NCI-H1436 (cell line): ENCODE measurements around the gene SLC5A2.
"Not testable (repeated sequence)": the region's sequence is repeated elsewhere in the genome, so short reads cannot be mapped to it uniquely, and the experiment has no call there.

ENCODE experiments used
- DNase-seq: peaks from one replicate; lab custom pipeline; 2025; lab: John Stamatoyannopoulos, UW

SLC5A2 gene

DNA sequence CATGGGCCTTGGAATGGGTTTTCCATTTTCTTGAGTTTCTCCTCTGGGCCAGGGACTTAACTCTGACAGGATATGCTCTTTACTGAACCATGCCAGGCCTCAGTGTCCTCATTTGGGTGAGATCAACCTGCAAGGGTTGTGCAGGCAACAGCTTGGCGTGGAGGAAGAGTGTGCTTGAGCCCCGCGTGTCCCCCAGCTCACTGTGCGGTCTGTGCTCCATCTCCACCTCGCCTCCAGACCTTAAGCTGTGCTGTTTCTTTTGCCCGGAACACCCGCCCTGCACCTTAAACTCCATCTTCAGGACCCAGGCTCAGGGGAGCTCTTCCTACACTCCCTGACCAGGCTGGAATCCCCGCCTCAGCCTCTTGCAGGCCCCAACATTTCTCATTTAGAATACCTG lies 15.6 kb downstream of the SLC5A2 start:
- DNase-seq = no peak

DNA sequence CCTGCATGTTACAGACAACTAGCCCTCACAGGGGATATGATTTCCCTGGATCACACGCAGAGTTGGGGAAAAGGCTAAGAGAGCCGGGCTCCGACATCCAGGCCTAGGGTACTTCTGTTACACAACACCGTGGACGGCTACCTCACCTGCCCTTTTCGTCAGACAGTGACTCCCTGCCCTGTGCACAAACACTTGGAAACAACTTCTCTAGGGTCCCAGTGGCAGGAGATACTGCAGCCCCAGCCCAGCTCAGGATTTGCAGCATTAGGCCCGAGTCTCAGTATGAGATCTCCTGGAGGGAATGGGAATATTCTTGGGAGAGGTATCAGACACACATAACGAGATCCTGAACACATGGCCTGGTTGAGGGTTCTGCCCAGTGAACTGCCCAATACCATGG lies 17.0 kb downstream of the SLC5A2 start:
- DNase-seq = no peak

DNA sequence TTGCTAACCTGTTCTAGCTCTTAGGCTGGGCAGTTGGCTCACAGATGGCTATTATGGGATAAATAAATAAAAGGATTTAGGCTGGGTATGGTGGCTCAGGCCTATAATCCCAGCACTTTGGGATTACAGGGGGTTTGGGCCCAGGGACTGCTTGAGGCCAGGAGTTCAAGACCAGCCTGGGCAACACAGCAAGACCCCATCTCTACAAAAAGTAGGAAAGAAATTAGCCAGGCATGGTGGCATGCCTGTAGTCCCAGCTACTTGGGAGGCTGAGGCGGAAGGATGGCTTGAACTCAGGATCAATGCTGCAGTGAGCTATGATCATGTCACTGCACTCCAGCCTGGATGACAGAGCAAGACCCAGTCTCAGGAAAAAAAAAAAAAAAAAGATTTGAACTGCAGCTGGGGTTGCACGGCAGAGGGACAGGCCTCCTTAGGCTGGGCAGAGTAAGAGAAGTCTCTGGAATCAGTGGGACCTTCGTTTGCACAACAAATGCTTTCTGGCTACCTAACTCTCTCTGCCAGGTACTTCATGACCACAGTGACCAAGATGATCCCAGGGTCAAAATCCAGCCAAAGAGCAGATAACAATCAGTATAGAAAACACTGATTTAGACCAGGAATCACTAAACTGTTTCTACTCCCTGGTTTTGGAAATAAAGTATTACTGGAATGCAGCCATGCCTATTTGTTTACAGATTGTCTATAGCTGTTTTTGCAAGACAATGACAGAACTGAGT lies 18.5 kb downstream of the SLC5A2 start:
- no peak for DNase-seq

DNA sequence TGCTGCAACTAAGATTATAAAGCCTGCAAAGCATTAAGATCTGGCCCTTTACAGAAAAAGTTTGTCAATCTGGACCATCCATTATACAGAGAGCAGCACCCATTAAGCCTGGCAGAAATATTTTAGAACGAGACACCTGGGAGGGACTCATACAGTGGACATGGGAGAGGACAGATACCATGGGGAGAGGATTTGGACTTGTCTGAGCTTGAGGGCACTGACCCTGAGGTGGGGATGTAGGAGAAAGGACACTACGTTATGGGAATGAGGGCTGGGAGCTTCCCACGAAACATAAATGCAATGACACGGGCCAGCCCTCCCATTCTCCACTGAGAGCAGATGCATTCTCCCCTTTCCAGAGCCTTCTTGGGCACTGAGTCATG lies 19.0 kb downstream of the SLC5A2 start:
- no peak for DNase-seq

DNA sequence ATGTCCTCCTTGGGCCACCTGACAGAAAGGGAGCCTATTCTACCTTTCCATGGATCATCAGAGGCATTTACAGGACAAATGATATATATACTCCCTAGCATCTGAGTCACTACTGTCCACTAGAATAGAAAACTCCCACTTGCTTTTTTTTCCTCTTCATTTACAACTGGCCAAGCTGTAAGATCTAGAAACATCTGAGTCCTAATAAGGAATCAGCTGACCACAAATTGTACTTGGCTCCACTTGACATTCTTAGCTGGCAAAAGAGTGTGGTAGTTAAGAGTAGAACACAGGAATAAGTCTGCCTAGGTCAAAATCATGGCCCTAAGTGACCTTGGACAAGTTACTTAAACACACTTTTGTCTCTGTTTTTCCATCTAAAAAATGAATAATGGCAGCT lies 20.1 kb downstream of the SLC5A2 start:
- no peak for DNase-seq

DNA sequence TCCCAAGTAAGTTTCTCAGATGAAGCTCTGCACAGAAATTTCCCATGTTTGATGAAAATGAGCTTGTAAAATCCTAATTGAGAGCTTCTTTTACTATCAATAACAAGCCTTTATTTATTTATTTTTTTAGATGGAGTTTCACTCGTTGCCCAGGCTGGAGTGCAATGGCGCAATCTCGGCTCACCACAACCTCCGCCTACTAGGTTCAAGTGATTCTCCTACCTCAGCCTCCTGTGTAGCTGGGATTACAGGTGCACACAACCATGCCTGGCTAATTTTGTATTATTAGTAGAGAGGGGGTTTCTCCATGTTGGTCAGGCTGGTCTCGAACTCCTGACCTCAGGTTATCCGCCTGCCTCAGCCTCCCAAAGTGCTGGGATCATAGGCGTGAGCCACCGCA lies 20.6 kb downstream of the SLC5A2 start:
- not testable (repeated sequence) for DNase-seq

DNA sequence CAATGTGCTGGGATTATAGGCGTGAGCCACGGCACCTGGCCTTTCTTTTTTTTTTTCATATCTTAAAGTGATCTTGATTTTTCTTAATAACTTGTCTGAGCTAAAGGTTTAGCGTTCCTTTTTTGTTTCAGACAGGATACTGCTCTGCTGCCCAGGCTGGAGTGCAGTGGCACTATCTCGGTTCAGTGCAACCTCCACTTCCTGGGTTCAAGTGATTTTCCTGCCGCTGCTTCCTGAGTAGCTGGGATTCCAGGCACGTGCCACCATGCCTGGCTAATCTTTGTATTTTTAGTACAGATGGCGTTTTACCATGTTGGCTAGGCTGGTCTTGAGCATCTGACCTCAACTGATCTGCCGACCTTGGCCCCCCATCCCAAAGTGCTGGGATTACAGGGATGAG lies 21.2 kb downstream of the SLC5A2 start:
- no peak for DNase-seq

DNA sequence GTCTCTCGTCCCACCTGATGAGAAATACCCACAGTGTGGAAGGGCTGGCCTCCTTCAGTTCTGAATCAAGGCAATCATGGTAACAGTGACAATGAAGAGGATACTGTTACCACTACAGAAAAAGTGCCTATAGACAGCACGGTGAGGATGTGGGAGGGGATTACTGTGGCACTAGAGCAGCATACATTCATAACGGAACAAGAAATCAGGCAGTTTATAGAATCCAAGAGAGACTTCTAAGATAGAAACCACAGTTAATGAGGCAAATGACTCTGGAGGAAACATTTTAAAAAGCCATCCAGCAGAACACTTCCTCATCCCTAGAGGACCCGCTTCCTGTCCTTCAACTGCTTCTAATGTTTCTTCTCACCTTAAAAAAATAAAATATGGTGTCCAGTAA lies 22.6 kb downstream of the SLC5A2 start:
- no peak for DNase-seq

DNA sequence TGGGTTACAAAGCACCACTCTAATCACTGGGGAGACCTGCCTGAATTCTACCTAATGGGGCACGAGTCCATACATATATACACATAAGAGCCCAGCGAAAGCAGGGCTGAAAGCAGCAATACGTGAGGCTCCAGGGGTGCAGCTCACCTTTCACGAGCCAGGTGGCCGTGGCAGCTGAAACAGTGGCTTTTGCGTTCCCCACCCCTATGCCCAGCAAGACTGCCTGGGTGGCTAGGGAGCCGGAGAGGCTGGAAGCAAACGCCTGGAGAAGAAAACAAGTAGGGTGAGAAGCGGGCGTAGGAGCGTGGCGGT lies 24.6 kb downstream of the SLC5A2 start:
- no peak for DNase-seq

DNA sequence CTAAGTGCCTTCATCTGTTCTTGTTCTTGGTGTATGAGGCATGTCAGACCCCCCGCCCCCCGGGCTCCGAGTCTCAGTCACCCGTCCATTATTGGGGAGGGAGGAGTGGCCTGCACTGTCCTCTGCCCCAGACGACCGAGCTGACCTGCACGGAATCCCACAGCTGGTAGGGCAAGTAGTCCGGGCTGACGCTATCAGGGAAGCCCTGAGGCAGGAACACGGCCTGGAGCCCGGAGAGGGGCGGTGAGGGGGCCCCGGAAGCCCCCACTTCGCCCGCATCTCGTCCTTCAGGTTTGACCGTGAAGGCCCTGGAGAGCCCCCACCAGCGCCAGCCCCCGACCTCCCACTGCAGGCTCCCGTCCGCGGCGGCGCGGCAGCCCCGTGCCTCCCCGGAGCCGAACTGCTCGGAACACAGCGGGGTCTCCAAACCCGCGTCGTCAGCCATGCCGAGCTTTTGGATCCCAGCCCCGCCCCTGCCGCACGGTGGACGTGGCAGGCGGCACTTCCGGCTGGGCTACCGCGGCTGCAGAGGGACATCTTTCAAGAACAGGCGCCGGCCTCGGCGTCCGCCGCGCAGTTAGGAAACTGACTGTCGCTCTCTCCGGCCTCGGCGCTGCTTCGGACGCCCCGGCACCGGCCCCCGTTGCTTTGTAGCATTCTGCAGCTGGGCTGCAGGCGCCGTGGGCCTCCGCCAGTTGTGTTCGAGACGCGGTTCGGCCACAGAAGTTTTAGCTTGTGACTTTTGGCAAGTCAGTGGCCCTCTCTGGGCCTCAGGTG lies 25.2 kb downstream of the SLC5A2 start, which contains the start of gene RUSF1:
Gene RUSF1, minus strand, starts transcription at position 463 of the 777 bp plus-strand sequence. Its CDS starts 18 bp downstream, at position 445.
- DNase-seq = peak; percentile 75

DNA sequence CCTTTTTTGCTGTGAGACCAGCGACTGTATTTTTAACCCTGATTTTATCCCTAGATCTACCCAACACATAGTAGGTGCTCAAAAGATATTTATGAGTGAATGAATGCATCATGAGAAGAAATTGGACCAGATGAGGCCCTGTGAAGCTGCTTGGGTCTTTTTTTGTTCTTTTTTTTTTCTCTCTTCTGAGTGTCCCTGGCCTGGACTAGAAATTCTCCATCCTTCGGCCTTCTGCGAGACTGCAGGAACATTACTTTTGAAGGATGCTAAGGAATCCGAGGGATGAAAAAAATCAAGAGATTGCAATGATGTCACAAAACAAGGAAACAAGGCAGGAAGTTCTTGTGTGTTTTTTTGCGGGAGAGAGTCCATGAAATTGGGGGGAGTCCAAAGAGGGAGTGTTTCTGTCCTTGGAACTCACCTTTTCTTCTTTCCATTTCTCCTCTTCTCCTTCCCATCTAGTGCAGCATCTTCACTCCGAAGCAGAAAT lies 25.8 kb downstream of the SLC5A2 start:
- no peak for DNase-seq

DNA sequence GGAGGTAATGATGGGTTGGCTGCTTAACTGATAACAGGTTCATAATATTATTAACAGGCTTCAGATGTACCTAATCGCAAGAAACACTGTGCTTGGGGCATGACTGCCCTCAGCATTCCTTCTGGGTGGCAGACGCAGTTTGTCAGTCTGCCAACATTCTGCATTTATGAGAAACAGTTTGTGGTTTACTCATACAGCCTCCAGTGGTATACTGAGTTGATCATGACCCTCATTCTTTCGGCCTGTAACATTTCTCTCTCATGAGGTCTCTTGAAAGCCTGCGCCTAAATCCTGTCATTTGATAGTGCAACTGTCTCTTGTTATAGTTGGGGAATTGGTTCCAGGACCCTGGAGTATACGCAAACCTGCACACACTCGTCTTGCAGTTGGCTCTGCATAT lies 30.2 kb downstream of the SLC5A2 start:
- DNase-seq = no peak

DNA sequence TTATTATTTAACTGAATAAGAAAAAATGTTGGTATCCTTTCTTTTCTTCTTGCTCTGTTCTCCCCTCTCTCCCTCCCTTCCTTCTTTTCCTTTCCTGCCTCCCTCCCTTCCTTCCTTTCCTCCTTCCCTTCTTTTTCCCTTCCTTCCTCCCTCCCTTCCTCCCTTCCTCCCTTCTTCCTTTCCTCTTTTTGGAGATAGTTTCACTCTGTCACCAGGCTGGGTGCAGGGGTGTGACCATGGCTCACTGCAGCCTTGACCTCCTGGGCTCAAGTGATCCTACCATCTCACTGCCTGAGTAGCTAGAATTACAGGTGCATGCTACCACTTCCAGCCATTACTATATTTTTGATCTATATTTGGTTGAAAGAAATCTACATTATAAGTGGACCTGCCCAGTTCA lies 31.0 kb downstream of the SLC5A2 start:
- DNase-seq = no peak

DNA sequence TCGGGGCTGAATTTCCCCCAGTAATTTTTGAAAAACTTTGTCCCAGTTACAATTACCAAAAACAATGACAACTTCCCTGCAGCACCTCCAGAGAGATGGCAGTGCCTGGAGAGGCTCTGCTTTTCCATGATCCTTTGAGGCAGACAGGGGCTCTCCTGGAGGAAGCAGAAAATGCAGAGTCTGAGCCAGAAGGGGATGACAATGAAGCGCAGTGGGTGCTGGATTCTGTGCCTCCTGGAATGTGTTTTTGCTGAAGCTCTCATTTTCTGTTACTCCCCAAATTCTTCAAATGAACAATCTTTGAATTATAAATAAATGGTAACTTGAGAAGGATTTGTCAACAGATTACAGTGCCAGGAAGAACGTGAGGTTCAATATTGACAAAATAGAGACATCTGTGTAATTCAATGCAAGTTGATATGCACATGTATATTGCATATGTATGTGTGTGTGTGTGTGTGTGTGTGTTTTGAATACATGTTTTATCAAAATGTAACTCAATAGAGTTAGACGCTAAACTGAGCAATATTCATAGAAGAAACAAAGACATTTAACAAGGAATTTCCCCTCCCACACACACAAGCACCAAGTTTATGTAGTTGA lies 35.0 kb downstream of the SLC5A2 start:
- DNase-seq = no peak

DNA sequence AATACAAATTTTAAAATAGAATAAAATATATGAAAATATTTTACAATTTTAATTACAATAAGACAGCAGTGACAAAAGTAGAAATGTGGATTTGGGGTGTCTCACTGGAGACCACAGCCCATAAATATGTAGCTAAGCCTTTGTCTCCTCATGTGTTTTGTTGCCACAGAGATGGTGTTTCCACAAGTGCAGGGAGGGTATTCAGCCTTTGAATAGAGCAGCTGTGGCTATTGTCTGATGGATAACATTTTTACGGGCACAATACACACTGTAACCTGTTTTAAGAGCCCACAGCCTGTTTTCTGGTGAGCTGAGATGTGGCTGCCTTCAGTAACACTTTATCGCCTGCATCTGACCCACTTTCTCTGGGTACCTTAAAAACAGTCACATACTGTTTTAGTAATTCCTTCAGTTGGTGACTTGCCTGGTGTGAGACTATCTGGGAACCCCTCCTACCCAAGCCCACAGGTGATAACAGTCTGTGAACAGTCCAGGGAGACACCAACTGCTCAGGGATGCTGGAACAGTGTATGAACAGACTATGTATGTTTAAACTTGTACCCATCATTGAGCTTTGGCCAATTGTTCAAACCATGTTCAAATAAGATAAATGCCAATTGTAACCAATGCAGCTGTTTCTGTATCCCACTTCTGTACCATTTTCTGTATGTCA lies 37.0 kb downstream of the SLC5A2 start:
- no peak for DNase-seq

DNA sequence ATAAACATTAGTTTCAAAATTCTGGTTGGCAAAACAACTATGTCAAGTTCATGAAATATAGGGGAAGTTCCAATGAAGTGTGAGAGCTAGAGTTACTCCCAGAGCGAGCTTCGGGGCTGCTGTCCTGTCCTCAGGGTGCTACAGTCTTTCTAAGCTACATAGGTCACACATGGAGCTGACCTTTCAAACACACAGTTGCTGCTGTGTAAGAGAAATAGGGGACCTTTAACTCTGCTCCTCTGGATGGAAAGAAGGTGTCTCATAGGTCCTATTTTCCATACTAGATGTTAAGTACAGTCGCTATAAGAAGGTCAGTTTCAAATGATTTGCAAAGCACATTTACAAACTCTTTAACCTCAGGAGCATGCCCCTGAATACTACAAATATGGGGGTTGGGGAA lies 38.4 kb downstream of the SLC5A2 start:
- no peak for DNase-seq

DNA sequence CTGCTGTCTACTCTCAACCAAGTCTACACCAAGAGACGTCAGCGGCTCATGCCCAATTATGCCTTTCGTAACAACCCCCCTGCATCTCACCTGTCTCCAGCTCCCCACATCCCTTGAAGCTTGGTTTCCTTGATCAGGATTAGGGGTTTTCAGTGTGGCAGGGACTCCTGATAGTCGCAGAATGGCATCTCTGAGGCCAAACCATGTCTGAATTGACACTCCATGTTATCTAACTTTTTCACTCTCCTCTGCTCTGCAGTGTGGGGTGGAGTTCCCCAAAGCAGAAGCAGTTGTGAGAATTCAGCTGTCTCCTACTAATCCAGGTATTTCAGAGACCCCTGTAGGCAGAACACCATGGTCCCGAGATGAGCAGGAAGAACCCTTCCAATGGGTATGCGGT lies 39.1 kb downstream of the SLC5A2 start:
- no peak for DNase-seq

DNA sequence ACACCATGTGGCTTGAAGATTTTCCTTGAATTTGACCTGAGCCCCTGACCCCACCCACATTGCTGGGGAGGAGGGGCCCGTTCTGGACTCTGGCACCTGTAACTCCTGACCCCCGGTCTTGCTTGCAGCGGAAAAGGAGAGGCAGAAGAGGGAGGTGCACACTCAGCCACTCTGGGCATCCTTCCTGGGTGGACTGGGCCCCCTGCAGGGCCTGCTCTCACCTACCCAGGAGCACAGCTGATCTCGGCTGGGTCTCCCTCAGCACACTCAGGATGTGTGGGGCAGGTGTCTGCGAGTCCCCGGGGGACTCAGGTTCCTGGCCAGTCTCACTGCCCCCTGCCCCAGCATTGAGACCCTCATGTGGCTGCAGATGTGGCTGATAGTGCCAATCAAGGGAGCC lies 40.8 kb downstream of the SLC5A2 start:
- DNase-seq = not testable (repeated sequence)

DNA sequence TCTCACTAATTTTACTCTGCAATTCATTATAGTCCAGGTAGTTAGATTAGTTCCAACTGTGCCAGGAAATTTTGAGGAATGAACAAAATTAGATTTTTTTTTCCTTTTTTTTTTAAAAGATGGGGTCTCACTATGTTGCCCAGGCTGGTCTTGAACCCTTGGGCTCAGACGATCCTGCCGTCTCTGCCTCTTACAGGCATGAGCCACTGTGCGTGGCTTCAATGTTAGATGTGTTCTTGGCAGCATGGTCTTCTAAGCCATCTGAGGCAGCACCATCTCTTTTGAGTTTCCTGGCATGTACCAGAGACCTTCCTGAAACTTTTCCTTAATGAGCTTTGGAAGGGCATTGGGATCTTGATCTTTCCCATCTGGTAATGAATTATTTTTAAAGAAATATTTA lies 42.2 kb downstream of the SLC5A2 start:
- no peak for DNase-seq

DNA sequence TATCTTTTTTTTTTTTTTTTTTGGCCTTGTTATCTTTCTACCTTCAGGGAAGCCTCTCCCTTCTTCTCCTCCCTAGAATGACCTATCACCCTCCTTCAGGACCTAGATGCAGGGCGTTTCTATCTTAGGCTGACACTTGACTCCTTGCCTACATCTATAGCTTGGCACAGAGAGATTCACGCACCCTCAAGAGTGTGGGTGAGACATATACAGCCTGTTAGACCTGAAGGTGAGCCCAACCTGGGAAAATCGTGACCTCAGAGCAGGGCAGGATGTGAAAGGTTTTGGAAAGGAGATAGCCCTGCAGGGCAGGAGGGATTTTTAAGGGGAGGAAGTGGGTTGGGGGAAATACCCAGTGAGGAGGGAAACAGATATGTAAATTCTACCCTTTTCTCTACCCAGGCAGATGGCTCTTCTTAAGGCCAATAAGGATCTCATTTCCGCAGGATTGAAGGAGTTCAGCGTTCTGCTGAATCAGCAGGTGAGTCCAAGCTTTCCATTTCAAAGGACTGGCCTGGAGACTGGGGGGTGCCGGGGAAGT lies 44.9 kb downstream of the SLC5A2 start, which contains the start of gene AHSP:
Gene AHSP, plus strand, starts transcription at position 167 of the 541 bp plus-strand sequence. Its CDS starts 240 bp downstream, at position 407.
- DNase-seq = no peak

DNA sequence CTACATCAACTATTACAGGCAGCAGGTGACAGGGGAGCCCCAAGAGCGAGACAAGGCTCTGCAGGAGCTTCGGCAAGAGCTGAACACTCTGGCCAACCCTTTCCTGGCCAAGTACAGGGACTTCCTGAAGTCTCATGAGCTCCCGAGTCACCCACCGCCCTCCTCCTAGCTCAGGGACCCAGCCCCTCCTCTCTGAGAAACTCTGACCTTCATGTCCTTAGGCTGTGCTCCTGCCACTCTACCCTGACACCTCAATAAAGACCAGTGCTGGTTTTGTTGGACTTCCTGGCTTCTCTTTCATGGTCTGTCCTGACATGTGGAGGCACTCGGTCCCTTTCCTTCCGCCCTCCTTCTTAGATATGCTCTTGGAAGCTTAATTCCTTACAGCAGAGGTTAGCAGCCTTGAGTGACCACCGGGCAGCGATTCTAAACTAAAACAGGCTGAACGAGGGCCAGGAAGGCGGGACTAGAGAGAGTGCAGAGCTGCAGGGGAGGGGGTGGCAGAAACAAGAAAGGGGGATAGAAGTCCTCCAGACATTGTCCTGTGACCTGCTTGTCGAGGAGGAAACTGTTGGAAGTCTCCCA lies 45.7 kb downstream of the SLC5A2 start:
- no peak for DNase-seq
